ENCODE results near the gene NCAM2.

NCAM2 gene

DNA sequence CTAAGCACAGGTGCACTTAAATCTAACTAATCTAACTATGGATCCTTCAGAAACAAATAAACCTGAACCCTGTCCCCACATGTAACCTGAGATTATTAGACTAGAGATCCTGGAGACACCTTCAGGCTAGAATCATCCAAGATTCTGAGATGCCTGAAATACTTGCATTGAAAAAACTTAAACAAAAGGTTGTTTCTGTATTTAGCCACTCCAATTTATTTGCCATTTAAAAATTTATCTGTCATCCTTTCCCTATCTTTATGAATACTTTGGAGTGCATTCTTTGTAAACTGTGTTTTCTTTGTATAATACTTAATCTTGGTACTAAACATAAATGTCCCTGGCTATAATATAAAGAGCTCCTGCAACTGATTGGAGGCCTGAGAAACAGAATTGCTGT, 270.7 kb downstream of the NCAM2 start (continued):
- TF ChIP-seq, protein P1, sequence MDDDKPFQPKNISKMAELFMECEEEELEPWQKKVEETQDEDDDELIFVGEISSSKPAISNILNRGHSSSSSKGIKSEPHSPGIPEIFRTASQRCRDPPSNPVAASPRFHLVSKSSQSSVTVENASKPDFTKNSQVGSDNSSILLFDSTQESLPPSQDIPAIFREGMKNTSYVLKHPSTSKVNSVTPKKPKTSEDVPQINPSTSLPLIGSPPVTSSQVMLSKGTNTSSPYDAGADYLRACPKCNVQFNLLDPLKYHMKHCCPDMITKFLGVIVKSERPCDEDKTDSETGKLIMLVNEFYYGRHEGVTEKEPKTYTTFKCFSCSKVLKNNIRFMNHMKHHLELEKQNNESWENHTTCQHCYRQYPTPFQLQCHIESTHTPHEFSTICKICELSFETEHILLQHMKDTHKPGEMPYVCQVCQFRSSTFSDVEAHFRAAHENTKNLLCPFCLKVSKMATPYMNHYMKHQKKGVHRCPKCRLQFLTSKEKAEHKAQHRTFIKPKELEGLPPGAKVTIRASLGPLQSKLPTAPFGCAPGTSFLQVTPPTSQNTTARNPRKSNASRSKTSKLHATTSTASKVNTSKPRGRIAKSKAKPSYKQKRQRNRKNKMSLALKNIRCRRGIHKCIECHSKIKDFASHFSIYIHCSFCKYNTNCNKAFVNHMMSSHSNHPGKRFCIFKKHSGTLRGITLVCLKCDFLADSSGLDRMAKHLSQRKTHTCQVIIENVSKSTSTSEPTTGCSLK (tag by site-specific recombination; IDR thresholded peaks at IDR 0.05) = no peak

DNA sequence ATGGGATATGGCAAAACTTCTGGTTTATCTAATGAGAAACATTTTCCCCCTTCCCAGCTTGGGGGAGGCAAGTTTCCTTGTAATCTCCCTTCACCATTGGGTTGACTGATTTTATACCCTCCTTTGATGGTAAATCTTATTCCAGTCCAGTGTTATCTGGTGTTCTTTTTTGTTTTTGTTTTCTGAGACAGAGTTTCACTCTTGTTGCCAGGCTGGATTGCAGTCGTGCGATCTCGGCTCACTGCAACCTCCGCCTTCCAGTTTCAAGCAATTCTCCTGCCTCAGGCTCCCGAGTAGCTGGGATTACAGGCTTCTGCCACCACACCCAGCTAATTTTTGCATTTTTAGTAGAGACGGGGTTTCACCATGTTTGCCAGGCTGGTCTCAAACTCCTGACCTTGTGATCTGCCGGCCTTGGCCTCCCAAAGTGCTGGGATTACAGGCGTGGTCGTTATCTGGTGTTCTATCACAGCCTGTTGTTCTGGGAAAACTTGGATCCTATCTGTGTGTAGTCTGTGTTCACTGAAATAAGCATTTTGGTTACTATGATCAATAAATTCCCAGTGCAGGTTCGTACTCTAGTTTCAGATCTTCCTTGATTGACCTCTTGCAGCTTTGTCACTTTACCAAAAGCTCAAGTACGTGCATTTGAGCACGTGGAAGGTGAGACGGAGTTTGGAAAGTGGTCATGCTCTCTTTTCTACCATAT, 281.1 kb downstream of the NCAM2 start:
- no peak overlapping the region for H3K27ac ChIP-seq (ENCODE audit: extremely low read depth, low read depth, low read length)
- no peaks in the 10 kb centered on the region for H3K9me3 ChIP-seq (ENCODE audit: control insufficient read depth, insufficient read depth, low read depth, low read length)
- POLR2A ChIA-PET = no interaction called here
- TF ChIP-seq ZNF621 (tag by site-specific recombination; IDR thresholded peaks at IDR 0.05) (no peak), HOXD13 (CRISPR knock-in tag; IDR thresholded peaks at IDR 0.05; ENCODE audit: borderline replicate concordance) (no peak), ZNF830 (tag by site-specific recombination; IDR thresholded peaks at IDR 0.05; ENCODE audit: low read depth) (no peak), YY2 (tag by site-specific recombination; IDR thresholded peaks at IDR 0.05) (no peak), ZNF19 (tag by site-specific recombination; IDR thresholded peaks at IDR 0.05; ENCODE audit: low read depth) (no peak), ZNF48 (tag by site-specific recombination; IDR thresholded peaks at IDR 0.05) (no peak)
- TF ChIP-seq, protein P2, sequence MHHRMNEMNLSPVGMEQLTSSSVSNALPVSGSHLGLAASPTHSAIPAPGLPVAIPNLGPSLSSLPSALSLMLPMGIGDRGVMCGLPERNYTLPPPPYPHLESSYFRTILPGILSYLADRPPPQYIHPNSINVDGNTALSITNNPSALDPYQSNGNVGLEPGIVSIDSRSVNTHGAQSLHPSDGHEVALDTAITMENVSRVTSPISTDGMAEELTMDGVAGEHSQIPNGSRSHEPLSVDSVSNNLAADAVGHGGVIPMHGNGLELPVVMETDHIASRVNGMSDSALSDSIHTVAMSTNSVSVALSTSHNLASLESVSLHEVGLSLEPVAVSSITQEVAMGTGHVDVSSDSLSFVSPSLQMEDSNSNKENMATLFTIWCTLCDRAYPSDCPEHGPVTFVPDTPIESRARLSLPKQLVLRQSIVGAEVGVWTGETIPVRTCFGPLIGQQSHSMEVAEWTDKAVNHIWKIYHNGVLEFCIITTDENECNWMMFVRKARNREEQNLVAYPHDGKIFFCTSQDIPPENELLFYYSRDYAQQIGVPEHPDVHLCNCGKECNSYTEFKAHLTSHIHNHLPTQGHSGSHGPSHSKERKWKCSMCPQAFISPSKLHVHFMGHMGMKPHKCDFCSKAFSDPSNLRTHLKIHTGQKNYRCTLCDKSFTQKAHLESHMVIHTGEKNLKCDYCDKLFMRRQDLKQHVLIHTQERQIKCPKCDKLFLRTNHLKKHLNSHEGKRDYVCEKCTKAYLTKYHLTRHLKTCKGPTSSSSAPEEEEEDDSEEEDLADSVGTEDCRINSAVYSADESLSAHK (tag by site-specific recombination; IDR thresholded peaks at IDR 0.05) = no peak
- no peak overlapping the region for H3K4me3 ChIP-seq (ENCODE audit: low read depth, low read length)
- no peaks in the 10 kb centered on the region for H3K36me3 ChIP-seq (ENCODE audit: control insufficient read depth in 2 of 2, insufficient read depth in 1 of 2, low read length in 2 of 2)
- no peaks in the 10 kb centered on the region for H3K4me1 ChIP-seq (ENCODE audit: control insufficient read depth, insufficient read depth, low read length)
- CTCF ChIA-PET = no interaction called here

DNA sequence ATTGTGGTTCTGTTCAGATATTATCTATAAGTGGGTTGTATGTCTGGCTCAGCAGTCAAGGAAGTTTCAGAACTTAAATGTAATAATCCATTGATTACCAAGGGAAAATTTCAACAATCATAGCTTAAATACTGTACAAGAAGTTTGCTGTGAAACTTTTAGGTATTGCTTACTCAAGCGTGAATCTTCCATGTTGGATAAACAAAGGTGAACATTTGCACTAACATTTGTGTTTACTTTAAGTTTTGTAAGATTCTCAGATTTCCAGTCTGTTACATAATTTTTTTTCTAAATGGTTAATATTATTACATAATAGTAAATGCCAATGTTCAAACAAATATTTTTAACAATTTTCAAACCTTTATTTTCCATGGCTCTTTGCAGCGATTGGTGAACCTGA, 285.6 kb downstream of the NCAM2 start:
- H3K27ac ChIP-seq (ENCODE audit: extremely low read depth, low read depth, low read length) = no peak overlapping the region
- ChIA-PET CTCF (interaction anchor here (0.8 kb wide), 1 partner anchor 770 kb away, joined by 3 read pairs; no protein-coding TSS in a partner anchor), POLR2A (no interaction called here)
- H3K4me1 ChIP-seq (ENCODE audit: control insufficient read depth, insufficient read depth, low read length) = no peaks in the 10 kb centered on the region
- no peak overlapping the region for H3K4me3 ChIP-seq (ENCODE audit: low read depth, low read length)
- no peaks in the 10 kb centered on the region; the same call in 1 of the 2 replicates for H3K9me3 ChIP-seq (ENCODE audit: control insufficient read depth, insufficient read depth, low read depth, low read length)
- TF ChIP-seq ZNF302 (tag by site-specific recombination; IDR thresholded peaks at IDR 0.05; ENCODE audit: low read depth) (no peak), ZNF140 (tag by site-specific recombination; IDR thresholded peaks at IDR 0.05) (no peak)
- H3K36me3 ChIP-seq (ENCODE audit: control insufficient read depth in 2 of 2, insufficient read depth in 1 of 2, low read length in 2 of 2) = no peaks in the 10 kb centered on the region

DNA sequence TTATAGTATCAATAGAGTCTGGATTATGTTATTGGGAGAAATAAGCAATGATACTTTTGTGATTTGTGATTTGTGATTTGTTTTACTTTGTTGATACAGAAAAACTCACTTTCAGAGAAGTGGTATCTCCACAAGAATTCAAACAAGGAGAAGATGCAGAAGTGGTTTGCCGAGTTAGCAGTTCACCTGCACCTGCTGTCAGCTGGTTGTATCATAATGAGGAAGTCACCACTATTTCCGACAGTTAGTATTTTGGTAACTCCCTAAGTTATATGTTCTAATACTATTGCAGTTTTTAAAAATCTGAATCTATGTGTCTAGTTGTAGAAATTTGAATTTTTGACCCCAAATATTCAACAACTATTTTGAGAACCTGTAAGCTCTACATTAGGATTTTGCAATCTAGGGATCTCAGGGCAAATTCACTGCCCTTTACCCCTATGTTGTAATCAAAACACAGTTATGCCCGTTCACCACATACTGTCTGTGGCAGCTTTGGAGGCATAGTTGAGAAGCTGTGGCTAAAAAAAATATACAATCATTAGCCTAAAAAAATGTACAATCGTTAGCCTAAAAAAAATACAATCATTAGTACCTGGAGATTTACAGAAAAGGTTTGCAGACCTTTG, 288.1 kb downstream of the NCAM2 start:
- H3K27ac ChIP-seq (ENCODE audit: extremely low read depth, low read depth, low read length) = no peak overlapping the region
- H3K4me3 ChIP-seq (ENCODE audit: low read depth, low read length) = no peak overlapping the region
- H3K9me3 ChIP-seq (ENCODE audit: control insufficient read depth, insufficient read depth, low read depth, low read length) = no peaks in the 10 kb centered on the region; the same call in 1 of the 2 replicates
- H3K36me3 ChIP-seq (ENCODE audit: control insufficient read depth in 2 of 2, insufficient read depth in 1 of 2, low read length in 2 of 2) = no peaks in the 10 kb centered on the region
- POLR2A ChIA-PET = no interaction called here
- CTCF ChIA-PET = no interaction called here
- no peaks in the 10 kb centered on the region for H3K4me1 ChIP-seq (ENCODE audit: control insufficient read depth, insufficient read depth, low read length)
- TF ChIP-seq MEIS1 (CRISPR knock-in tag; IDR thresholded peaks at IDR 0.05; ENCODE audit: borderline replicate concordance) = no peak
- TF ChIP-seq, protein P3, sequence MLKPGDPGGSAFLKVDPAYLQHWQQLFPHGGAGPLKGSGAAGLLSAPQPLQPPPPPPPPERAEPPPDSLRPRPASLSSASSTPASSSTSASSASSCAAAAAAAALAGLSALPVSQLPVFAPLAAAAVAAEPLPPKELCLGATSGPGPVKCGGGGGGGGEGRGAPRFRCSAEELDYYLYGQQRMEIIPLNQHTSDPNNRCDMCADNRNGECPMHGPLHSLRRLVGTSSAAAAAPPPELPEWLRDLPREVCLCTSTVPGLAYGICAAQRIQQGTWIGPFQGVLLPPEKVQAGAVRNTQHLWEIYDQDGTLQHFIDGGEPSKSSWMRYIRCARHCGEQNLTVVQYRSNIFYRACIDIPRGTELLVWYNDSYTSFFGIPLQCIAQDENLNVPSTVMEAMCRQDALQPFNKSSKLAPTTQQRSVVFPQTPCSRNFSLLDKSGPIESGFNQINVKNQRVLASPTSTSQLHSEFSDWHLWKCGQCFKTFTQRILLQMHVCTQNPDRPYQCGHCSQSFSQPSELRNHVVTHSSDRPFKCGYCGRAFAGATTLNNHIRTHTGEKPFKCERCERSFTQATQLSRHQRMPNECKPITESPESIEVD (tag by site-specific recombination; IDR thresholded peaks at IDR 0.05) = no peak
- no peak for TF ChIP-seq ZNF24 (tag by site-specific recombination; IDR thresholded peaks at IDR 0.05)
- no peak for TF ChIP-seq ZXDB (tag by site-specific recombination; IDR thresholded peaks at IDR 0.05)
- no peak for TF ChIP-seq KLF1 (tag by site-specific recombination; IDR thresholded peaks at IDR 0.05)
- no peak for TF ChIP-seq ZNF623 (tag by site-specific recombination; IDR thresholded peaks at IDR 0.05)
- no peak for TF ChIP-seq ZNF549 (tag by site-specific recombination; IDR thresholded peaks at IDR 0.05)
- no peak for TF ChIP-seq ZNF624 (tag by site-specific recombination; IDR thresholded peaks at IDR 0.05)
- no peak for TF ChIP-seq YY2 (tag by site-specific recombination; IDR thresholded peaks at IDR 0.05)
- TF ChIP-seq, protein P4, sequence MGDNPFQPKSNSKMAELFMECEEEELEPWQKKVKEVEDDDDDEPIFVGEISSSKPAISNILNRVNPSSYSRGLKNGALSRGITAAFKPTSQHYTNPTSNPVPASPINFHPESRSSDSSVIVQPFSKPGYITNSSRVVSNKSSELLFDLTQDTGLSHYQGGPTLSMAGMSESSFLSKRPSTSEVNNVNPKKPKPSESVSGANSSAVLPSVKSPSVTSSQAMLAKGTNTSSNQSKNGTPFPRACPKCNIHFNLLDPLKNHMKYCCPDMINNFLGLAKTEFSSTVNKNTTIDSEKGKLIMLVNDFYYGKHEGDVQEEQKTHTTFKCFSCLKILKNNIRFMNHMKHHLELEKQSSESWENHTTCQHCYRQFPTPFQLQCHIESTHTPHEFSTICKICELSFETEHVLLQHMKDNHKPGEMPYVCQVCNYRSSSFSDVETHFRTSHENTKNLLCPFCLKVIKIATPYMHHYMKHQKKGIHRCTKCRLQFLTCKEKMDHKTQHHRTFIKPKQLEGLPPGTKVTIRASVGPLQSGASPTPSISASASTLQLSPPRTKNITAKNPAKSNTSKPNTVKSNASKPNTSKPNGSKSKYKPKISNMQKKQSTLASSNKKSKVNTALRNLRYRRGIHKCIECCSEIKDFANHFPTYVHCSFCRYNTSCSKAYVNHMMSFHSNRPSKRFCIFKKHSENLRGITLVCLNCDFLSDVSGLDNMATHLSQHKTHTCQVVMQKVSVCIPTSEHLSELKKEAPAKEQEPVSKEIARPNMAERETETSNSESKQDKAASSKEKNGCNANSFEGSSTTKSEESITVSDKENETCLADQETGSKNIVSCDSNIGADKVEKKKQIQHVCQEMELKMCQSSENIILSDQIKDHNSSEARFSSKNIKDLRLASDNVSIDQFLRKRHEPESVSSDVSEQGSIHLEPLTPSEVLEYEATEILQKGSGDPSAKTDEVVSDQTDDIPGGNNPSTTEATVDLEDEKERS (tag by site-specific recombination; IDR thresholded peaks at IDR 0.05) = no peak
- TF ChIP-seq ZNF311 (tag by site-specific recombination; IDR thresholded peaks at IDR 0.05; ENCODE audit: borderline replicate concordance) = no peak
